ENCODE measurements around the gene PRKCQ. TPM values are rescaled to one million over a fixed set of nuclear protein-coding genes. Genes with fewer than 3 reads are reported as not detected.

Gene PRKCQ
- polyA plus RNA-seq, 1 donor (not counting 4 experiments of a cell fraction or from before 2014, with no cell fraction given): 7.5 TPM

DNA sequence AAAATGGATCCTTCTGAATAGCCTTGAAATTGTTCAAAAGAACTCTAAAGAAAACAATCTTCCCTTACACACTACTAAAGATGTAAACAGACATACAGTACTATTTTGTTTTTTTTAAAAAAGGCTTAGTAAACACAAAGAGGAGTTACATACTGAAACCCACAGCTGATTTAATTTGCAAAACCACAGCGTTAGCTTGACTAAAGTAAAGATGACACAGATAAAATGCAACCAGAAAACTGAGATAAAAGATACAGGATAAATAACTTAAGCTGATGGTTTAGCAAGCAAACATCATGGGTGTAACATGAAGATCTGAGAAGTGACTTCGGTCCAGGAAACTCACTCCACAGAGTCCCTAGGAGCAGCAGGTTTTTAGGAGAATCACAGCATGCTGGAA lies 21.8 kb downstream of the PRKCQ start:
- no peak overlapping the region for H3K27ac ChIP-seq (ENCODE audit: control insufficient read depth, insufficient read depth, low read length)
- H3K4me2 ChIP-seq (ENCODE audit: control insufficient read depth, extremely low read depth, insufficient read depth, low read depth, low read length): no peak overlapping the region
- H3K9me1 ChIP-seq (ENCODE audit: control insufficient read depth, extremely low read depth, insufficient read depth, low read length): no peaks in the 10 kb centered on the region
- H3K9me3 ChIP-seq (ENCODE audit: control insufficient read depth, low read depth, low read length): no peaks in the 10 kb centered on the region
- no peaks in the 10 kb centered on the region for H3K79me2 ChIP-seq (ENCODE audit: control insufficient read depth, insufficient read depth, low read length)
- no peaks in the 10 kb centered on the region for H3K36me3 ChIP-seq (ENCODE audit: control insufficient read depth in 2 of 2, extremely low read depth in 1 of 2, insufficient read depth in 2 of 2, low read length in 2 of 2)
- no peaks in the 10 kb centered on the region for H4K20me1 ChIP-seq (ENCODE audit: control insufficient read depth, extremely low read depth, insufficient read depth, low read length)
- no peak overlapping the region for H3K4me3 ChIP-seq (ENCODE audit: control insufficient read depth in 2 of 3, extremely low read depth in 1 of 3, insufficient read depth in 2 of 3, low read depth in 1 of 3, low read length in 3 of 3)
- H2AFZ ChIP-seq (ENCODE audit: control insufficient read depth, low read length): no peak overlapping the region
- no peaks in the 10 kb centered on the region for H3K27me3 ChIP-seq (ENCODE audit: control insufficient read depth, extremely low read depth, insufficient read depth, low read length)
- DNase-seq (ENCODE audit: low read depth, low spot score) (no peak), FAIRE-seq (no peak)
- H3K4me1 ChIP-seq (ENCODE audit: control insufficient read depth, extremely low read depth, insufficient read depth, low read length): no peaks in the 10 kb centered on the region
- TF ChIP-seq, protein P1, sequence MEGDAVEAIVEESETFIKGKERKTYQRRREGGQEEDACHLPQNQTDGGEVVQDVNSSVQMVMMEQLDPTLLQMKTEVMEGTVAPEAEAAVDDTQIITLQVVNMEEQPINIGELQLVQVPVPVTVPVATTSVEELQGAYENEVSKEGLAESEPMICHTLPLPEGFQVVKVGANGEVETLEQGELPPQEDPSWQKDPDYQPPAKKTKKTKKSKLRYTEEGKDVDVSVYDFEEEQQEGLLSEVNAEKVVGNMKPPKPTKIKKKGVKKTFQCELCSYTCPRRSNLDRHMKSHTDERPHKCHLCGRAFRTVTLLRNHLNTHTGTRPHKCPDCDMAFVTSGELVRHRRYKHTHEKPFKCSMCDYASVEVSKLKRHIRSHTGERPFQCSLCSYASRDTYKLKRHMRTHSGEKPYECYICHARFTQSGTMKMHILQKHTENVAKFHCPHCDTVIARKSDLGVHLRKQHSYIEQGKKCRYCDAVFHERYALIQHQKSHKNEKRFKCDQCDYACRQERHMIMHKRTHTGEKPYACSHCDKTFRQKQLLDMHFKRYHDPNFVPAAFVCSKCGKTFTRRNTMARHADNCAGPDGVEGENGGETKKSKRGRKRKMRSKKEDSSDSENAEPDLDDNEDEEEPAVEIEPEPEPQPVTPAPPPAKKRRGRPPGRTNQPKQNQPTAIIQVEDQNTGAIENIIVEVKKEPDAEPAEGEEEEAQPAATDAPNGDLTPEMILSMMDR (optimal IDR thresholded peaks at IDR 0.05 in 1 of 3, IDR thresholded peaks at IDR 0.05 in 1 of 3, conservative IDR thresholded peaks at IDR 0.05 in 1 of 3; ENCODE audit: extremely low read depth in 1 of 3, insufficient read depth in 2 of 3, low read length in 3 of 3): no peak
- TF ChIP-seq EZH2 (IDR thresholded peaks at IDR 0.05; ENCODE audit: low read length): no peak
- dilution Hi-C loops (cut with MboI; ENCODE audit: extremely low pct_ligation_motif_present, low sequenced_read_pairs): no loop called here
- no peak overlapping the region for H3K9ac ChIP-seq (ENCODE audit: control insufficient read depth, extremely low read depth, insufficient read depth, low read length)

DNA sequence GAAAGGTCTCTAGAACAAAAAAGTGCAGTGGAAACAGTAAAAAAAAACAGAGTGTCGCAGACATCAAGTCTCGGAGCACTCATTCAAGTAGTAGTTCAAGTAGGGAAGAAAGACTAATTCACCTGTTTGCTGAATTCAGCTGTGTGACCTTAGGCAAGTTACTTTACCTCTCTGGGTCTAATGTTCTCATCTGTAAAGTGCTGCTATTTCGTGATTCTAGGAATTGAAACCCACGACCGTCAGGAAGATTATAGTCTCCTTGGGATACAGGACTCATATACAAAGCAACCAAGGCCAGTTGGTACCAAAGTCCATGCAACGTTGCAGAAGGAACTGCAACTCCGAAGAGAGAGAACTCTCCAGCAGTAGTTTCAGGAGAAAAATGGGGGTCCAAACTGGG lies 26.1 kb downstream of the PRKCQ start:
- H4K20me1 ChIP-seq (ENCODE audit: control insufficient read depth, extremely low read depth, insufficient read depth, low read length): no peaks in the 10 kb centered on the region
- no peaks in the 10 kb centered on the region for H3K79me2 ChIP-seq (ENCODE audit: control insufficient read depth, insufficient read depth, low read length)
- TF ChIP-seq EZH2 (IDR thresholded peaks at IDR 0.05; ENCODE audit: low read length): no peak
- TF ChIP-seq, protein P1 (optimal IDR thresholded peaks at IDR 0.05 in 1 of 3, IDR thresholded peaks at IDR 0.05 in 1 of 3, conservative IDR thresholded peaks at IDR 0.05 in 1 of 3; ENCODE audit: extremely low read depth in 1 of 3, insufficient read depth in 2 of 3, low read length in 3 of 3): no peak
- no peaks in the 10 kb centered on the region for H3K27me3 ChIP-seq (ENCODE audit: control insufficient read depth, extremely low read depth, insufficient read depth, low read length)
- H3K36me3 ChIP-seq (ENCODE audit: control insufficient read depth in 2 of 2, extremely low read depth in 1 of 2, insufficient read depth in 2 of 2, low read length in 2 of 2): no peaks in the 10 kb centered on the region
- H3K9me3 ChIP-seq (ENCODE audit: control insufficient read depth, low read depth, low read length): no peaks in the 10 kb centered on the region
- no peak overlapping the region for H3K9ac ChIP-seq (ENCODE audit: control insufficient read depth, extremely low read depth, insufficient read depth, low read length)
- H3K4me2 ChIP-seq (ENCODE audit: control insufficient read depth, extremely low read depth, insufficient read depth, low read depth, low read length): no peak overlapping the region
- H3K27ac ChIP-seq (ENCODE audit: control insufficient read depth, insufficient read depth, low read length): no peak overlapping the region
- FAIRE-seq: no peak
- H3K4me3 ChIP-seq (ENCODE audit: control insufficient read depth in 2 of 3, extremely low read depth in 1 of 3, insufficient read depth in 2 of 3, low read depth in 1 of 3, low read length in 3 of 3): no peak overlapping the region
- H3K4me1 ChIP-seq (ENCODE audit: control insufficient read depth, extremely low read depth, insufficient read depth, low read length): no peaks in the 10 kb centered on the region
- dilution Hi-C loops (cut with MboI; ENCODE audit: extremely low pct_ligation_motif_present, low sequenced_read_pairs): no loop called here
- no peaks in the 10 kb centered on the region for H3K9me1 ChIP-seq (ENCODE audit: control insufficient read depth, extremely low read depth, insufficient read depth, low read length)
- DNase-seq (ENCODE audit: low read depth, low spot score): no peak
- H2AFZ ChIP-seq (ENCODE audit: control insufficient read depth, low read length): no peak overlapping the region

Measured in keratinocyte (primary cell).